GM19455 (cell line): ENCODE results near the gene TSPAN17.
"Not testable (repeated sequence)": the region's sequence is repeated elsewhere in the genome, so short reads cannot be mapped to it uniquely, and the experiment has no call there.

Experiments
- ATAC-seq: cut with Tn5 transposase; IDR thresholded peaks from one replicate; pipeline ENCODE4 v1.9.1; 2021; ENCODE audit not compliant: unreplicated experiment

Gene TSPAN17

DNA sequence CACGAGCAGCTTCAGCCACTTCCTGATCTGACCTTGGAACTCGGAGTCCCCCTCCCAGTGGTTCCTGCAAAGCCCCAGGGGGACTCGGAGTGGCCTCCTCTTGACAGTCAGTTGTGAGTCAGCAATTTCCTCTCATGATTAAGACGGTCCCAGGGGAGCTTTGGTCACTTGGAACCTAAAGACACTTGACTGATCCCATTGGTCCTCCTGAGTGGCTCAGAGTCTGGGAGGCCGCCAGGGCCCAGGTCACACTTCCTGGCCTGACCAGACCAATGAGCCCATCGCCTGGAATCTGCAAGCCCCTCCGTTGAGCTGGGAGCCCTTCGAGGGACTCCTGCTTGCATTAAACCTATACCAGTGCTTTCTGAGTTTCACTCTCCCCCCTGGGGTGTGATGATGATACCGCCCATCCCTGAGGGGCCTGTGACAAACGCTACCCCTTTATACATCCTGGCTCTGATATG, 29.1 kb downstream of the TSPAN17 start:
- no peak for ATAC-seq

DNA sequence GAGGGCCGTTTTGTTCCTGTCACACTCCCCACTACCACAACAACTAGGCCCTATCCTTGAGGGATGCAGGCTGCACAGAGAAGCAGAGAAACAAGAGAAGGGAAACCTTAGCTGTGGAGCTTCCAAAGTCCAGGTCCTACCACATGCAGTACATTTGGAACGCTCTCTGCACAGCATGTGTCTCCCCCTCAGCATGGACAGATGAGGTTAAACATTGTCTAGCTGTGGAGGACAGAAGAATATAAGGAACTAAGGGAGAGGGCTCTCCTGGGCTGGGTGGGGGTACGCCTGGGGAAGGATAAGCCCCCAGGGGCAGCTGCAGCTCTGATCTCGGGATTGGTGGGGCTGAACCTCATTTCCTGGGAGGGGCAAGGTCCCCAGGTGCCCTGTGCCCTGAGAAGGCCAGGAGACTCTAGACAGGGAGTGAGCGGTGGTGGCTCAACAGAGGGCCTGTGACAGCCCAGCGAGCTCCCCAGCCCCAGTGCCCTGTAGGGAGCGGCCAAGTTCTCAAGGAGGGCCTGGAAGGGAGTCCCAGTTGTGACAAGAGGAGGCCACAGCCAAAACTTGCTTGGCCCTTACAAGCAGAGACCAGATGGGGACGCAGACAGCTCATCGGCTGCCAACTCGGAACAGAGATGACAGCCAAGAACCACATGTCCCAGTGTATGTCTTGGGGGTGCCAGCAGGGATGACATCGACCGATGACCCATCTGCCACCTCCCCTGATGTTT, 30.1 kb downstream of the TSPAN17 start:
- ATAC-seq, result no peak

DNA sequence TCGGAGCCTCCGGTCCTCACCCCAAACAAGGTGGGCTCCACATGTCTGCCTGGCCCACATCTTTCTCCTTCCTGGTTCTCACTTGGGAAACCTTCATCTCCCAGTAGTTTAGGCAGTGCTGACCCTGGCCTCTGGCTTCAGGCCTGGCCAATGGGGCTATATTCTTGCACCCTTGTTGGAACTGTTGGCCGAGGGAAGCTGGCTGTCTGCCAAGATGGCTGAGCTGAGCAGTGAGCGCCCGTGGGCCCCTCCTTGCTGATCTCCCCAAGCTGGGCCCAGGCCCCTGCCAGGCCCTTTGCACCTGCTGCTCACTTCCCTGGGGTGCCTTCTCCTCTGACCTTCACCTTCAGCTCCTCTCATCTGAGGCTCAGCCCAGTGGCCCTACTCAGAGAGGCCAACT, 31.3 kb downstream of the TSPAN17 start:
- no peak for ATAC-seq

DNA sequence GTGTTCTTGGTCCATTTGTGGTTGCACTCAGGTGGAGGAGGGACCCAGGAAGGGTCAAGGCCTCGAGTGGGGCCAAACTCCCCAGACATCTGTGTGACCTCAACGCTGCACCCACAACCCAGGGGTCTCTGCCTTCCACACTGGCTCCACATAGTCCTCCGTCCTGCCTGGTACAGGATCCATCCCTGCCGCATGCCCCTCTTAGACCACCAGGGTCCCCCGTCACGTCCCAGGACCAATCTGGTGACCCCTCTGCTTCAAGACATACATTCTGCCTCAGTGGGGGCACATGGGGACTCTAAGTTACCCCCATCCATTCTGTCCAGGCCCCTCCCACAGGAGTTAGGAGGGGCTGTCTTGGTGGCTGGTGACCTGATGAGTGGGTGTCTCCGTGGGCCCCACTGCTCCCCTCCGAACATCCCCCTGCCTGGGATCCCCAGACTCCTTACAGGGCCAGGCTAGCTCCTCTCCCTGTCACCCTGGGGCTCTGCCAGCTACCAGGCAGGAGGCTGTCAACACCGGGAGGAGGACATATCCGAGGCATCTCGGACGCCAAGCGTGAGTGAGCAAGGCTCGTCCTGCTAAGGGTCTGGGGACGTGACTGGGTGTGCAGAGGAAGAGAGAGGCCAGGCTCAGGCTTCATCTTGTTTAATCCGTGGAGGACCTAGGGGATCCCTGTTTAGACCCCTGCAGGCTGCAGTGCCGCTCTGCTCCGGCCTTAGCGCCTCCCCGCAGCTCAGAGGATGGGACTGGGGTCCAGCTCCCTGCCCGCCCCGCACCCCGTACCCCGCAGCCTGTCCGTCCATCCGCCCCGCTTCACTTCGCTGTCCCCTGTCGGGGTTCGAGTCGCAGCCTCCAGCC, 32.3 kb downstream of the TSPAN17 start:
- ATAC-seq, result no peak

DNA sequence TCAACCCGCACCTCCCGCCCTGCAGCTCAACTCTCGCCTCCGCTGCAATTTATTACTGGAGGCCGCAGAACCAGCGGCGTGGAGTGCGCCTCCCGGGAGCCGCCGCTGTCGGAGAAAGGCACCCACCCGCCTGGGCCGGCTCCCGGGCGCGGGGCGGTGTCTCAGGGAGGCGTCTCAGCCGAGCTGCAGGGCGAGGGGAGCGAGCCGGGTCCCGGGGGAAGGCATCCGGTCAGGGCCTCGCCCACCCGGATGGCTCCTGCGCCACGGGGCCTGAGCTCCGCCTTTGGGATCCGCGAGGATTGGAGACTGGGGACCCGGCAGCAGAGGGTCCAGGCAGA, 32.9 kb downstream of the TSPAN17 start:
- ATAC-seq, result no peak

GRCh38 chr5:176682016-176682531, 34.8 kb downstream of the TSPAN17 start:
- ATAC-seq, result no peak

- no peak for ATAC-seq
These were observed 37.7 kb downstream of the TSPAN17 start for GRCh38 chr5:176685010-176685409.

- no peak for ATAC-seq
These were observed 40.0 kb downstream of the TSPAN17 start for GRCh38 chr5:176687247-176687646.

DNA sequence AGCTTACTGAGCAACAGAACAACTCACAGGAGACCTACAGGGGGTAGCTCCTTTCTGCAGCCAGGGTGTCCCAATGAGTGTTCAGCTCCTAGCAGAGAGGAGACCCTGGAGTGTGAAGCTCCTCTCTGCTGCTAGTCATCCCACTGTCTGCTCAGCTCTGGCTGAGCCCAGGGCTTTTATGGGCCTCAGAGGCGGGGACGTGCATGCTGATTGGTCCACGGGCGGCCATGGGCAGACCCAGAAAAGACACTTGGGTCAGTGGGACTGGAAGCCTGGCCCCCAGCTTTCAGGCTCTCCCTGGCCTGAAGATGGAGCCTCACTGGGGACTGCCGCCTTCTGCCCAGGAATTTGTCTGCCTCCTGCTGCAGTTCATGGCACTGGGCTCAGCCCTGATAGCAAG, 40.6 kb downstream of the TSPAN17 start:
- ATAC-seq, result no peak

DNA sequence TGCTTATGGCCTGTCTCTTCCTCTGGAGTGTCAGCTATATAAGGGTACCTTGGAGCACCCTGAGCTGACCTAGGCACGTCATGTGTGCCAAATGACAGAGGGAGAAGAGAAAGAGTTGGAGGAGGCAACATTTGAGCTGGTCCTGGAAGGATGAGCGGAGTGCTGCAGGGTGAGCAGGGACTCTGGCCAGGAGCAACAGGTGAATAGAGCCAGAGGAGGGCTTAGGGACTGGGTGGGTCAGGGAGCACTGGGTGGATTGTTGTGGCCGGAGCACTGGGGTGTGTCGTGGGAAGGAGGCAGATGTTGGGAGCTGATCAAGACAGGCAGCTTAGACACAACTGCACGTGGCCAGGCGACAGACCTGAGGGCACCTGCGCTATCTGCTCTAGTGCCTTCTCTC, 43.6 kb downstream of the TSPAN17 start:
- ATAC-seq, result no peak

GRCh38 chr5:176691524-176691923, 44.2 kb downstream of the TSPAN17 start:
- ATAC-seq, result no peak

- ATAC-seq, result no peak
These were observed 45.0 kb downstream of the TSPAN17 start for GRCh38 chr5:176692326-176692725.

GRCh38 chr5:176692839-176693476, 45.7 kb downstream of the TSPAN17 start:
- no peak for ATAC-seq

- ATAC-seq, result no peak
These were observed 46.2 kb downstream of the TSPAN17 start for GRCh38 chr5:176693477-176693851.

- no peak for ATAC-seq
These were observed 46.9 kb downstream of the TSPAN17 start for GRCh38 chr5:176694146-176694545.

GRCh38 chr5:176694631-176695030, 47.3 kb downstream of the TSPAN17 start:
- ATAC-seq, result no peak

DNA sequence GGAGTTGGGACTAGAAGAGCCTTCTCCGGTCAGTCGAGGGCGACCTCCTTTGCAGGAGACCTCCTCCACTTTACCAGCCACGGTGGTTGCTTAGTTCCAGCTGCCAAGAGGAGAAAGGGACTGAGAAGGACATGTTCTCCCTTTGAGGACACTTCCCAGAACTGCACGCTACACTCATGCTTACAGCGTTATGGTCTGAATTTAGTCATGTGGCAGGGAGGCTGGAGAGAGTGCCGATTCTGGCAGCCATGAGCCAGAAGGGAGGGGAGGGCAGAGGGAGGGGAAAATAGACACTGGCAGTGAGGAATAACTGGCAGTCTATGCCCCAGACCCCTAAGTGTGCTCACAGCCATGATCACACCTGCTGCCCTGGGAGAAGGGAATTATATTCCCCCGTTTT, 47.8 kb downstream of the TSPAN17 start:
- ATAC-seq, result no peak

GRCh38 chr5:176697267-176697933, 50.1 kb downstream of the TSPAN17 start:
- ATAC-seq, result no peak

DNA sequence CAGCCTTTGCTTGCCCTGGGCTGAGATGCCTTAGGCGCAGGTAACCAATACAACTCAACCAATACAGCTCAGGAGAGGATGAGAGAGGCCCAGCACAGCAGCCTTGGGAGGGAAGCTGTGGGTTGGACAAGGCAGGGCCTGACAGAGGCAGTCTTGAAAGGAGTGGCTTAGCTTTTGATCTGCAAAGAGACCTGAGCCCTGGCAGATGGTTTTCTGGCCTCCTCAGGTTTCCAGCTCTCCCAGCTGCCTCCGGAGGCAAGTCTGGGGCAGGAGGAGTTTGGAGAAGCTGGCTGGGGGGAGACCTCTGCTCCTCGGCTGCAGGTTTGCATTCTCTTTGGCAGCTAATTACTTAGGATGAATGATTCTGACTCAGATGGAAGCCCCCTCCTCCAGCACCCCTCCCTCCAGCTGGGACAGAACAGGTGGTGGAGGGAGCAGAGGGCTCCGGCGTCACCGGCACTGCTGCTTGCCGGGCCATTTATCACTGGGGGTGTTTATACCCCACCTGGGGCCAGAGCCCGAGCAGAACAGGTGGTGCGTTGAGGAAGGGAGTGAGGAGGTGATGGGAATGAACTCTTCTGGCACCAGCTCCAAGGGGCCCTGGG, 50.8 kb downstream of the TSPAN17 start:
- no peak for ATAC-seq

DNA sequence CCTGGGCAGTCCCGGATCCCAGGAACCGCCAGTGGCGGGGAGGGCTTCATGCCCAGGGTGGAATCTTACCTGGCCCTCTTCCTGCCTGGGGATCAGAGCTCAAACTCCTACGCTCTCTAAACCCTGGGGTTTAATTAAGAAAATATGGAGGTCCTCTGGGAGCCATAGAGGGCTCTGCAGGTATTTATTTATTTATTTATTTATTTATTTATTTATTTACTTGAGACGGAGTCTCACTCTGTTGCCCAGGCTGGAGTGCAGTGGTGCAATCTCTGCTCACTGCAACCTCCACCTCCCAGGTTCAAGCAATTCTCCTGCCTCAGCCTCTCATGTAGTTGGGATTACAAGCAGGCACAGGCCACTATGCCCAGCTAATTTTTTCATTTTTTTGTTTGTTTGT, 52.2 kb downstream of the TSPAN17 start:
- ATAC-seq, result not testable (repeated sequence)
